Hepatic stellate cell (primary cell): Measurements from ENCODE around the gene TEP1.
"Not testable (repeated sequence)": the region's sequence is repeated elsewhere in the genome, so short reads cannot be mapped to it uniquely, and the experiment has no call there.

Source experiments
- DNase-seq: peaks from one replicate; pipeline ENCODE4 v3.0.0; 2011; ENCODE audit warnings: low spot score

Gene TEP1

GRCh38 chr14:20341032-20341431 lies 72.3 kb downstream of the TEP1 start:
- DNase-seq: not testable (repeated sequence)

- DNase-seq: no peak
These were observed 79.3 kb downstream of the TEP1 start for GRCh38 chr14:20334017-20334416.

GRCh38 chr14:20333494-20333841 lies 79.8 kb downstream of the TEP1 start:
- no peak for DNase-seq

- DNase-seq: peak; percentile 85
These were observed 80.4 kb downstream of the TEP1 start, which contains the start of gene CCNB1IP1 for GRCh38 chr14:20332788-20333493. CCNB1IP1 (minus strand) TSS chr14:20333279; CDS start chr14:20316523, 16,756 bp downstream.

- DNase-seq: peak; percentile 40
These were observed 80.9 kb downstream of the TEP1 start for GRCh38 chr14:20332431-20332787.

GRCh38 chr14:20331053-20331613 lies 82.2 kb downstream of the TEP1 start:
- DNase-seq: no peak

GRCh38 chr14:20329355-20329754 lies 83.9 kb downstream of the TEP1 start:
- no peak for DNase-seq

GRCh38 chr14:20328705-20329104 lies 84.6 kb downstream of the TEP1 start:
- DNase-seq: no peak

GRCh38 chr14:20327005-20327869 lies 86.1 kb downstream of the TEP1 start:
- DNase-seq: peak; percentile 55

GRCh38 chr14:20317720-20318119 lies 95.6 kb downstream of the TEP1 start:
- DNase-seq: no peak
